SIG-M5 treated with dmso at 0.1 percent for 504 hours (cell line): ENCODE measurements around the gene PIK3CD.

ENCODE experiments used
- DNase-seq: peaks from one replicate; lab custom pipeline; 2025; ENCODE audit not compliant: unreplicated experiment; lab: John Stamatoyannopoulos, UW

Gene PIK3CD

DNA sequence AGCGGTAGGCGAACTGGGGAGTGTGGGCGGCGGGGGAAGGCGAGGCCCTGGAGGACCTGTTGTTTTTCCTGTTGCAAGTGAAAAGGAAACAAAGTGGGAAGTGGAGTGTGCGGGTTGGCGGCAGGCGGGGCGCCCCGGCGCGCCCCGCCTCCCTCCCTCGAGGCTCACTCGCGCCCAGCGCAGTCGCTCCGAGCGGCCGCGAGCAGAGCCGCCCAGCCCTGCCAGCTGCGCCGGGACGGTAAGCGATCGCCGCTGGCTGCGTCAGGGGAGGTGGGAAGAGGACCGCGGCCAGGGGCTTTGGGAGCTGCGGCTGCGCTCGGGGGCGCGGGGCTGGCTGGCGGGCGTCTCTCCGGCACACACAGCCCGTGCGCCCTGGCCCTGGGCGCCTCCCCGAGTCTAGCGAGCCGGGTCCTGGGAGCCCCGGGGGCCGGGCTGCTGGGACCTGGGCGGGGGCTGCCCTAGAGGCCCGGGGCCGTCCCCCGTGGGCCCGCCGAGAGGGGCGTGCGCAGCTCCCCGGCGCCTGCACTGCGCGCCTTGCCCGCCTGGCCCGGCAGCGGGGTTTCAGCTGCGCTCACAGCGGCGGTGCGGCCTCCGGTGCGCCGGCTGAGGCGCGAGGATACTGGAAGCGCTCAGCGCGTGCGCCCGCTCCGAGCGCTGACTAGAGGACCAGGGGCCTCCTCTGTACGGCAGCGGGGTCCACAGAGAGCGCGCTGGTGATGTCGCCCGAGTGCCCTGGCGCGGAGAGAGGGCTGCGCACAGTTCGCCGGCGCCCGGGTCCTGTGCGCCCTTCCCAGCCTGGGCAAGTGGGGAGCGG, at the start of gene PIK3CD:
PIK3CD (plus strand) TSS at position 167 of the 814 bp plus-strand sequence. CDS start 58,725 bp downstream, outside the sequence.
- DNase-seq = peak; percentile 64

DNA sequence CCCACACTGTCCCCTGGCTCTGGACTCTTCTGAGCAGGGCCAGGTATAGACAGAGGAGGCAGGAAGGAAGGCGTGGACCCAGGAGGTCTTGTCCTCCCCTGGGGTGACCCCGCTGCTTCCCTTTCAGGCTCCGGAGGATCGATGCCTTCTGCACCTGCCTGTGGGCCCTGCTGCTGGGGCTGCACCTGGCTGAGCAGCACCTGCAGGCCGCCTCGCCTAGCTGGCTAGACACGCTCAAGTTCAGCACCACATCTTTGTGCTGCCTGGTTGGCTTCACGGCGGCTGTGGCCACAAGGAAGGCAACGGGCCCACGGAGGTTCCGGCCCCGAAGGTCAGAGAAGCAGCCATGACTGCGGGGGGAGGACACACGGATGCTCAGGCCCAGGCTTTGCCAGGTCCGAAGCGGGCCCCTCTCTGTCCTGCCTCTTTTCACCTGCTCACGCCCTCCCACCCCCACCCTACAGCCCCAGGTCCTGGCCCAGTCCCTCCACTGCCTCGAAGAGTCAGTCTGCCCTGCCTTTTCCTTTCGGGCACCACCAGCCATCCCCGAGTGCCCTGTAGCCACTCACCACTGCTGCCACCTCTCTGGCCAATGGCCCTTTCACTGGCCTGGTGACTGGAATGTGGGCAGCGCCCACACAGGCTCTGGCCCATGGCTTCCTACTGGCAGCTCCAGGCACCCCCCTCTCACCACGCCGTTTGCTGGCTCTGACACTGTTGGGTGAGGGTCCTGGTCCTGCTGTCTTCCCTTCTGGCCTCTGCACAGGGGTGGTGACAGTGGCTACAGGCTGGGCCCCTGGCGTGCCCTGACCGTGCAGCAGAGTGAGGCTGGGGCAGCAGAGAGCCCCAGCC, 49.4 kb upstream of the PIK3CD start:
- DNase-seq = no peak

DNA sequence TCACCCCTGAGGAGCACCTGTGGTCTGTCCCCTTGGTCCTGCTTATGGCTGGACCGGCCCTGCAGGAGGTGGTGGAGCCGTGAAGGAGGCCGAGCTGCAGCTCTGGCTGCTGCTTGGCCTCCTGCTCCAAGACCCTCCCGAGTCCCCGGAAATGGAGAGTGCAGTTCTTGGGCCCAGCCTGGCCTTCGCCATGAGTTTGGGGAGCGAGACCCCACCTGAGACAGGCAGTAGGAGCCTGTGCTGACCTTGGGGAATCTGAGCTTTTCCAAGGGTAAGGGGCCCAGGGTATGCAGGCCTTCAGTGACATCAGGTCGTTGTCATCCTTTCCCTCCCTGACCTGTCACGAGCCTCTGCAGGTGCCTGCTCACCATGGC, 48.8 kb upstream of the PIK3CD start:
- DNase-seq = no peak

GRCh38 chr1:9603307-9603706, 48.2 kb upstream of the PIK3CD start:
- no peak for DNase-seq

GRCh38 chr1:9603766-9604753, 47.5 kb upstream of the PIK3CD start:
- DNase-seq = no peak

- no peak for DNase-seq
These were observed 46.7 kb upstream of the PIK3CD start for GRCh38 chr1:9604836-9605235.

DNA sequence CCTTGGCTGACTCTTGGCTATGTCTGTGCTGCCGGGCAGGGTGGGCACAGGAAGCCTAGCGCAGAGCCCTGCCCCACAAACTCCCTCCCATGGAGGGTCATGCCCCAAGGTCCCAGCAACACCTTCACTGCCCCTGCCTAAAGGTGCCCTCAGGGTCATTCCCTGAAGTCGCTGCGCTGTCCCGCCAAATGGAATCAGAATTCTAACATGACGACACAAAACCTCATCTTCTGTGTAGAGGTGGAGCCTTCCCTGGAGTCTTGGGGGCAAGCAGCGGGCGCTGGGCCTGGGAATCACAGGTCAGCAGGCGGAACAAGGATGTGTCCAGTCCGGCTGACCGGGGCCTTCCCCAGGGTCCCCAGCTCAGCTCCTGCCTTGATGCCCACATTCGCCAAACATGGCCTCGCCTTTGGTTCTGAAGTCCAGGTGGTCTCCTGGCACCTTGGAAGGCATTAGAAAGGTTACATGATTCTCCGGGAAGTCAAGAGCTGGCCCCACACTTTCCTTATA, 45.5 kb upstream of the PIK3CD start:
- DNase-seq = no peak

DNA sequence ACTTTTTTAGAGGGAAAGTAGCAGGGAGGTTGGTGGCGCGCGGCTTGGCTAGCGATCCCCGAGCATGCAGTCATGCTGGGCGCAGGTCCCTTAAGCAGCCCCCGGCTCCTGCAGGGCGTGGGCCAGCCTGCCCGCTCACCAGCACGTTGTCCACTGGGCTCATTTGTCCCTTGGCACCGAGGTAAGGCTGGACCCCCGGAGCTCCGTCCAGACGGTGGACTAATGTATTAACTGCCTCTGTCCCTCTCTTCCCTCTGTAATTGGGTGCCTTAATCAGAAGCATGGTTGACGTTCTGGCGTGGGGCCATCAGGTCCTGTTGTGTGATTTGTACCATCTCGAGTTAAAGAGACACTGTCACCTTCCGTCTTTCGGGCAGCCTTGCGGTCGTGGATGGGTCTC, 45.1 kb upstream of the PIK3CD start:
- DNase-seq = no peak

GRCh38 chr1:9606948-9607347, 44.6 kb upstream of the PIK3CD start:
- no peak for DNase-seq

GRCh38 chr1:9607352-9607751, 44.2 kb upstream of the PIK3CD start:
- no peak for DNase-seq

- no peak for DNase-seq
These were observed 41.5 kb upstream of the PIK3CD start for GRCh38 chr1:9609998-9610397.

DNA sequence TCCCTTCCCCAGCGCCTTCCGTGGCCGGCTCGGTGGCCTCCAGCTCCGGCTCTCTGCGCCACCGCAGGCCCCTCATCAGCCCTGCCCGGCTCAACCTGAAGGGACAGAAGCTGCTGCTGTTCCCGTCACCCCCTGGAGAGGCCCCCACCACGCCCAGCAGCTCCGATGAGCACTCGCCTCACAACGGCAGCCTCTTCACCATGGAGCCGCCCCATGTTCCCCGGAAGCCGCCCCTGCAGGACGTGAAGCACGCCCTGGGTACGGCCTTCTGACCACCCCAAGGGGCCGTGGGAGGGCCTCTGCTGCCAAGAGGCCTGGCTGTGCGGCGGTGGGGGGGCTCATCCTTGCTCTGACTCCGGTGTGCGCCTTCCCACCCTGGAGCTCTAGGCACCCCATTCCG, 41.0 kb upstream of the PIK3CD start:
- no peak for DNase-seq

DNA sequence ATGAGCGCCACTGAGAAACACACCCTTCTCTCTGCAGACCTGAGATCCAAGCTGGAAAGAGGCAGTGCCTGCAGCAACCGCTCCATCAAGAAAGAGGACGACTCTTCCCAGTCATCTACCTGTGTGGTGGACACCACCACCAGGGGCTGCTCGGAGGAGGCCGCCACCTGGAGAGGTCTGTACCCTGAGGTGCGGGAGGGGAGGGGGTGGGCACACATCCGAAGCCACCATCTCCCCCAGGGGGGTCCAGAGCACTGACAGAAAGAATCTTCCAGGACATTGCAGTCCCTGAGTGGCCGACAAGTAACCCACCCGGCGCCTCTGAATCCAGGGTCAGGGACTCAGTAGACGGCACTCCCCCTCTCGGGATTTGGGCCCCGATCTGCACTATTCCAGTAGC, 39.8 kb upstream of the PIK3CD start:
- DNase-seq = no peak

- DNase-seq = no peak
These were observed 39.2 kb upstream of the PIK3CD start for GRCh38 chr1:9612162-9612845.

GRCh38 chr1:9612871-9613624, 38.5 kb upstream of the PIK3CD start:
- no peak for DNase-seq

- DNase-seq = no peak
These were observed 37.8 kb upstream of the PIK3CD start for GRCh38 chr1:9613625-9614299.

GRCh38 chr1:9615316-9616063, 36.0 kb upstream of the PIK3CD start:
- DNase-seq = peak; percentile 46
